Neural progenitor cell (in vitro differentiated cells): ENCODE results near the gene BFSP1.

Source experiments
- CTCF ChIP-seq: fragments of 200-600 bp; sonication (generic); IDR thresholded peaks from 2 replicates; pipeline ENCODE4 v1.5.1; 2017; ENCODE audit warnings: antibody characterized with exemption, mild to moderate bottlenecking
- EZH2 ChIP-seq: fragments of 200-600 bp; sonication (generic); IDR thresholded peaks from 2 replicates; pipeline ENCODE4 v1.6.1; 2017; ENCODE audit warnings: antibody characterized with exemption, mild to moderate bottlenecking, moderate library complexity

DNA sequence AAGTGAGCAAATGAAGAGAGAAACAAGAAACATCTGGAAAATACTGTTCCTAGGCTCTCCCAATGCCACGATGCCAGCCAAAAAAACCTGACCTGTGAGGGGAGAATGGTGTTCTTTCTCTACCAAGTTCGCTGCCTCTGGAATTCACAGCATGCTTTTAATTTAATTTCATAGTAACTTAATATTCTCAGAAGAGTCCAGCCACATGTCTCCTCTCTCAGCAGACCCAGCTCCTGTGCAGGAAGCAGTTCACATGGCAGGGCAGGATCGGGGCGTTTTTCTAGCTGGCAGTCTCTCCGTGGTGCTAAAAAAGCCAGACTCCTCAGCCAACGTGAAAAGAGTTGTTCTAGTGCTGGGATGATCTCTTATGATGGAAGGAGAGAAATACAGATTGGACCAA lies 57.5 kb downstream of the BFSP1 start:
- TF ChIP-seq EZH2 = no peak
- TF ChIP-seq CTCF = no peak
